PC-9 (cell line): Measurements from ENCODE around the gene ZNF26. TPM values are rescaled to one million over a fixed set of nuclear protein-coding genes. Genes with fewer than 3 reads are reported as not detected.

Source experiments
- BruUV-seq: library from RNA; stranded (reverse); fragments of 400-500 nt; replicated peaks from 2 replicates; lab custom pipeline; 2021; lab: Mats Ljungman, UMichigan
- CTCF ChIA-PET: fragments of 300-600 bp; sonication (Branson Sonifier 250); formaldehyde crosslinking; loops from one replicate; lab custom pipeline; 2022; ENCODE audit warnings: antibody characterized with exemption; lab: Charles Lee
- POLR2A ChIA-PET: fragments of 300-600 bp; sonication (Branson Sonifier 250); formaldehyde crosslinking; loops from one replicate; lab custom pipeline; 2022; ENCODE audit warnings: antibody characterized with exemption; ENCODE audit not compliant: unreplicated experiment; lab: Charles Lee
- DNase-seq, 2 experiments: peaks; one replicate each; pipeline versions ENCODE4 v3.0.0 to v3.0.0-alpha.2; 2015 to 2022; ENCODE audit warnings: mixed read lengths in 1 of 2
- H2AFZ ChIP-seq: fragments of 200-600 bp; sonication (generic); 2 replicates; pipeline ENCODE4 v1.8.1; 2017; ENCODE audit warnings: antibody characterized with exemption
- H3F3A ChIP-seq: fragments of 200-600 bp; sonication (generic); 2 replicates; pipeline ENCODE4 v1.8.1; 2017; ENCODE audit warnings: antibody characterized with exemption, mild to moderate bottlenecking, low read depth; ENCODE audit not compliant: insufficient read depth
- H3K27ac ChIP-seq: fragments of 200-600 bp; sonication (generic); 2 replicates; pipeline ENCODE4 v1.6.1; 2016; ENCODE audit warnings: mixed run types
- H3K27me3 ChIP-seq: fragments of 200-600 bp; sonication (generic); 2 replicates; pipeline ENCODE4 v1.6.1; 2016; ENCODE audit warnings: low read depth, mixed run types; ENCODE audit not compliant: insufficient read depth
- H3K36me3 ChIP-seq: fragments of 200-600 bp; sonication (generic); 2 replicates; pipeline ENCODE4 v1.6.1; 2016; ENCODE audit warnings: low read depth, mixed run types
- H3K4me1 ChIP-seq: fragments of 200-600 bp; sonication (generic); replicated peaks from 2 replicates; pipeline ENCODE4 v1.6.1; 2016; ENCODE audit warnings: mixed run types; ENCODE audit not compliant: insufficient read depth
- H3K4me2 ChIP-seq: fragments of 200-600 bp; sonication (generic); 2 replicates; pipeline ENCODE4 v1.6.1; 2017; ENCODE audit warnings: mixed run types
- H3K4me3 ChIP-seq: fragments of 200-600 bp; sonication (generic); 2 replicates; pipeline ENCODE4 v1.6.1; 2016; ENCODE audit warnings: mixed run types
- H3K79me2 ChIP-seq: fragments of 200-600 bp; sonication (generic); 2 replicates; pipeline ENCODE4 v1.6.1; 2017; ENCODE audit warnings: low read depth, mixed run types
- H3K9me2 ChIP-seq: fragments of 200-600 bp; sonication (generic); 2 replicates; pipeline ENCODE4 v1.8.1; 2017; ENCODE audit warnings: mild to moderate bottlenecking; ENCODE audit not compliant: insufficient read depth
- H3K9me3 ChIP-seq: fragments of 200-600 bp; sonication (generic); 2 replicates; pipeline ENCODE4 v1.8.1; 2016; ENCODE audit warnings: low read depth; ENCODE audit not compliant: insufficient read depth
- H4K20me1 ChIP-seq: fragments of 200-600 bp; sonication (generic); 2 replicates; pipeline ENCODE4 v1.8.1; 2017; ENCODE audit not compliant: insufficient read depth
- CTCF ChIP-seq: fragments of 200-600 bp; sonication (generic); conservative IDR thresholded peaks from 2 replicates; pipeline ENCODE4 v1.6.1; 2017; ENCODE audit warnings: mixed run types, antibody characterized with exemption, mild to moderate bottlenecking, moderate library complexity
- EZH2 ChIP-seq: fragments of 200-600 bp; sonication (generic); IDR thresholded peaks from 2 replicates; pipeline ENCODE4 v1.8.0; 2017; ENCODE audit warnings: antibody characterized with exemption, low read depth
- intact Hi-C: fragments of 100-400 bp; cut with micrococcal nuclease; formaldehyde crosslinking; loops from one replicate; pipeline ENCODE4 v1.10.0; 2022; ENCODE audit not compliant: unreplicated experiment
- total RNA-seq: library from RNA; stranded (reverse); gene quantifications from 2 replicates; pipeline ENCODE4 v1.2.3, GENCODE V29; 2021

Gene ZNF26
- total RNA-seq, 1 experiment from 2014 or later = 13.2 TPM

DNA sequence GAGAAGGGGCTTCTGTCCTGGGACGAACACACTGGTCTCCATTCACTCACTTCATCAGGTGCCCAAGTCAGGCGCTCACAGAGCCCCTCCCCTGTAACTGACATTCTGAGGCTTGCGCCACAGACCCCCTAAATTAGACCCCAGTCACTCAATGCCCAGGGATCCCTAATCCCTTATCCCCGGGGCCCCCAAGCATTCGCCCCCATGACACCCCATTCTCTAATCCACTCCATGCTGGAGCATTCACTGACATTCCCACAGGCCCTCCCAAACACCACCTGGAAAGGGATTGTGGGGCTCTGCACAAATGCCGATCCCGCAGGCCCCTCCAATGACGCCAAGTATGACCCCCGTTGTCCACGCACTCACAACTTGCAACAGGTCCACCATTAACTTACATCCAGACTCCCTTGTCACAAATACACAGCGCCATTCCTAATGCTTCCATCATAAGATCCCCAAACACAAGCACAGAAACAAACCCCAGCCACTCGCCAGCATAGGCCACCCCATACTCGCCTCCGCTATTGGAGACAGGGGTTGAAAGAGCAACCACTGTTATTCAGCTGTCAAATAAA, 31.6 kb upstream of the ZNF26 start:
- Histone ChIP-seq H3K4me2 (peak overlapping the region; percentile 79; the same call in 1 of the 2 replicates), H3K27me3 (no peaks in the 10 kb centered on the region), H3K4me3 (peak overlapping the region; percentile 98; the same call in 1 of the 2 replicates), H2AFZ (no peak overlapping the region), H3K9me3 (peaks cover 28% of the 10 kb centered on the region), H3K27ac (no peak overlapping the region), H4K20me1 (no peaks in the 10 kb centered on the region), H3K79me2 (0 out of 2 replicates have a peak, but pooled peaks cover 8% of the 10 kb centered on the region), H3F3A (peaks cover 30% of the 10 kb centered on the region), H3K4me1 (no peaks in the 10 kb centered on the region), H3K9me2 (no peaks in the 10 kb centered on the region), H3K36me3 (peaks cover under 1% of the 10 kb centered on the region; the same call in 1 of the 2 replicates)
- DNase-seq = no peak
- CTCF ChIA-PET = no interaction called here
- TF ChIP-seq EZH2 (no peak), CTCF (no peak)
- POLR2A ChIA-PET = no interaction called here
- intact Hi-C loops = no loop called here
- no TSS peak for BruUV-seq

GRCh38 chr12:132955094-132956010, 30.8 kb upstream of the ZNF26 start:
- TF ChIP-seq EZH2 (no peak), CTCF (no peak)
- H3K36me3 ChIP-seq = no peaks in the 10 kb centered on the region
- peak overlapping the region; percentile 98 for H3K4me3 ChIP-seq
- peaks cover 26% of the 10 kb centered on the region for H3K9me3 ChIP-seq
- TSS peak; percentile 77 for BruUV-seq
- POLR2A ChIA-PET = interaction anchor here (0.7 kb wide), 1 partner anchor 125 kb away, joined by 3 read pairs; no protein-coding TSS in a partner anchor
- no peaks in the 10 kb centered on the region for H3K9me2 ChIP-seq
- peak in 1 of 2 experiments; percentile 15 for DNase-seq
- no peaks in the 10 kb centered on the region for H3K27me3 ChIP-seq
- H3K27ac ChIP-seq = no peak overlapping the region
- H3K79me2 ChIP-seq = 0 out of 2 replicates have a peak, but pooled peaks cover 8% of the 10 kb centered on the region
- no peaks in the 10 kb centered on the region for H3K4me1 ChIP-seq
- H2AFZ ChIP-seq = peak overlapping the region; percentile 72; the same call in 1 of the 2 replicates
- H3K4me2 ChIP-seq = peak overlapping the region; percentile 79
- intact Hi-C loops = loop anchor here (1.0 to 2.0 kb wide), 5 partner anchors 31 to 226 kb away; partner anchors contain the start of genes CHFR, GOLGA3, ZNF140 and ZNF26
- H3F3A ChIP-seq = peaks cover 29% of the 10 kb centered on the region
- CTCF ChIA-PET = no interaction called here
- H4K20me1 ChIP-seq = no peaks in the 10 kb centered on the region
